IPS-18a (cell line): Measurements from ENCODE around the gene NOMO2.
"Not testable (repeated sequence)": the region's sequence is repeated elsewhere in the genome, so short reads cannot be mapped to it uniquely, and the experiment has no call there.

Experiments used
- H3K27ac ChIP-seq: one replicate; pipeline ENCODE4 v1.5.1; 2013; ENCODE audit warnings: low read length
- H3K27me3 ChIP-seq: one replicate; pipeline ENCODE4 v1.6.1; 2013; ENCODE audit warnings: mild to moderate bottlenecking, low read length; ENCODE audit not compliant: control insufficient read depth, insufficient read depth
- H3K36me3 ChIP-seq: one replicate; pipeline ENCODE4 v1.6.1; 2013; ENCODE audit warnings: low read depth, low read length; ENCODE audit not compliant: control insufficient read depth
- H3K4me1 ChIP-seq: one replicate; pipeline ENCODE4 v1.6.1; 2013; ENCODE audit warnings: low read depth, low read length; ENCODE audit not compliant: control insufficient read depth
- H3K4me3 ChIP-seq: one replicate; pipeline ENCODE4 v1.5.1; 2013; ENCODE audit warnings: low read length
- H3K9ac ChIP-seq: one replicate; pipeline ENCODE4 v1.6.1; 2013; ENCODE audit warnings: mild to moderate bottlenecking, low read length, moderate library complexity
- H3K9me3 ChIP-seq: one replicate; pipeline ENCODE4 v1.6.1; 2013; ENCODE audit warnings: low read depth, low read length; ENCODE audit not compliant: control insufficient read depth

NOMO2 gene

GRCh38 chr16:18384098-18384636 lies 177.7 kb downstream of the NOMO2 start:
- H3K9me3 ChIP-seq, H3K27ac ChIP-seq, H3K9ac ChIP-seq, H3K27me3 ChIP-seq, H3K4me3 ChIP-seq, H3K36me3 ChIP-seq, H3K4me1 ChIP-seq: not testable (repeated sequence)

DNA sequence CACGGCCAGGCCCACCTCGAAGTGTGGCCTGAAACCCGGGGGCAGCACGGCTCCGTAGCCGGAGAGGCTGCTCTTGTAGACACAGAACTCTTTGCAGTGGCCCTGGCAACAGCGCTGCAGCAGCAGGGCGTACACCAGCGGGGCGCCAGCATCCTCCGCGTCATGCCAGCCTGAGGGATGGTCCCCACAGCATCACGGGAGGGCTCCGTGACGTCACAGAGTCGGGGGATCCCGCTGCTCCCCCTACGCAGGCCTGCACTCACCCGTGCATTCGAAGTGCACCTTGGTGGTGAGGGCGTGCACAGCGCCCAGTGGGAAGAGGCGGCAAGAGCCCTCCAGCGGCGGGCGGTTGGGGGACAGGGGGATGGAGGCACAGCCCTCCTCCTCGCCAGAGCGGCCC lies 179.2 kb downstream of the NOMO2 start:
- not testable (repeated sequence) for H3K36me3 ChIP-seq, H3K27ac ChIP-seq, H3K27me3 ChIP-seq, H3K4me3 ChIP-seq, H3K9ac ChIP-seq, H3K9me3 ChIP-seq, H3K4me1 ChIP-seq
